Activated T-cell treated with anti-CD3 and anti-CD28 coated beads, Interleukin-2, amount 50 U/mL, for 24 hours (primary cell): Measurements from ENCODE around the gene PIP4K2A.

Source experiments
- DNase-seq: peaks from one replicate; pipeline ENCODE4 v3.0.0-alpha.2; 2020
- H3K27ac Mint-ChIP-seq: 2 replicates; pipeline ENCODE4 v1.8.0; 2020; ENCODE audit warnings: mild to moderate bottlenecking, mixed read lengths
- H3K27me3 Mint-ChIP-seq: 2 replicates; pipeline ENCODE4 v1.8.0; 2020; ENCODE audit warnings: mixed read lengths
- H3K36me3 Mint-ChIP-seq: 2 replicates; pipeline ENCODE4 v1.8.0; 2020; ENCODE audit warnings: low read depth, mixed read lengths
- H3K4me1 Mint-ChIP-seq: 2 replicates; pipeline ENCODE4 v1.8.0; 2020; ENCODE audit warnings: low read depth, mixed read lengths
- H3K4me3 Mint-ChIP-seq: 2 replicates; pipeline ENCODE4 v1.8.0; 2020; ENCODE audit warnings: mild to moderate bottlenecking, moderate library complexity, mixed read lengths
- H3K9me3 Mint-ChIP-seq: 2 replicates; pipeline ENCODE4 v1.8.0; 2020; ENCODE audit warnings: mixed read lengths

PIP4K2A gene

GRCh38 chr10:22613011-22613410 is 101.4 kb downstream of the PIP4K2A start:
- H3K36me3 Mint-ChIP-seq = peaks cover 38% of the 10 kb centered on the region
- no peak for DNase-seq
- no peaks in the 10 kb centered on the region for H3K27me3 Mint-ChIP-seq
- peaks cover 96% of the 10 kb centered on the region for H3K4me1 Mint-ChIP-seq
- H3K9me3 Mint-ChIP-seq = no peaks in the 10 kb centered on the region
- peak overlapping the region; percentile 88 for H3K27ac Mint-ChIP-seq
- H3K4me3 Mint-ChIP-seq = peak overlapping the region; percentile 64

- Mint-ChIP-seq H3K27ac (peak overlapping the region; percentile 88), H3K4me3 (peak overlapping the region; percentile 64), H3K9me3 (no peaks in the 10 kb centered on the region), H3K36me3 (peaks cover 44% of the 10 kb centered on the region), H3K27me3 (no peaks in the 10 kb centered on the region), H3K4me1 (peaks cover 93% of the 10 kb centered on the region)
- no peak for DNase-seq
These were observed 102.1 kb downstream of the PIP4K2A start for GRCh38 chr10:22612318-22612717.

GRCh38 chr10:22611425-22612115 is 102.8 kb downstream of the PIP4K2A start:
- peak overlapping the region; percentile 88 for H3K27ac Mint-ChIP-seq
- peaks cover 51% of the 10 kb centered on the region for H3K36me3 Mint-ChIP-seq
- H3K4me3 Mint-ChIP-seq = peak overlapping the region; percentile 64
- no peaks in the 10 kb centered on the region for H3K9me3 Mint-ChIP-seq
- no peak for DNase-seq
- H3K4me1 Mint-ChIP-seq = peaks cover 92% of the 10 kb centered on the region
- no peaks in the 10 kb centered on the region for H3K27me3 Mint-ChIP-seq

- Mint-ChIP-seq H3K4me1 (peaks cover 91% of the 10 kb centered on the region), H3K4me3 (peak overlapping the region; percentile 64), H3K9me3 (no peaks in the 10 kb centered on the region), H3K27ac (peak overlapping the region; percentile 88), H3K27me3 (no peaks in the 10 kb centered on the region), H3K36me3 (peaks cover 58% of the 10 kb centered on the region)
- no peak for DNase-seq
These were observed 103.8 kb downstream of the PIP4K2A start for GRCh38 chr10:22610610-22611009.

GRCh38 chr10:22609719-22610465 is 104.5 kb downstream of the PIP4K2A start:
- peaks cover 64% of the 10 kb centered on the region for H3K36me3 Mint-ChIP-seq
- H3K4me3 Mint-ChIP-seq = peak overlapping the region; percentile 64
- H3K27me3 Mint-ChIP-seq = no peaks in the 10 kb centered on the region
- H3K9me3 Mint-ChIP-seq = no peaks in the 10 kb centered on the region
- DNase-seq = no peak
- peak overlapping the region; percentile 88 for H3K27ac Mint-ChIP-seq
- peaks cover 91% of the 10 kb centered on the region for H3K4me1 Mint-ChIP-seq

- Mint-ChIP-seq H3K4me3 (no peak overlapping the region), H3K27ac (peak overlapping the region; percentile 80), H3K27me3 (no peaks in the 10 kb centered on the region), H3K4me1 (peaks cover 91% of the 10 kb centered on the region), H3K9me3 (no peaks in the 10 kb centered on the region), H3K36me3 (peaks cover 71% of the 10 kb centered on the region)
- no peak for DNase-seq
These were observed 105.1 kb downstream of the PIP4K2A start for GRCh38 chr10:22609251-22609650.

- no peaks in the 10 kb centered on the region for H3K27me3 Mint-ChIP-seq
- peak overlapping the region; percentile 82 for H3K27ac Mint-ChIP-seq
- H3K4me1 Mint-ChIP-seq = peaks cover 87% of the 10 kb centered on the region
These were observed 107.1 kb downstream of the PIP4K2A start for GRCh38 chr10:22607261-22607660.

GRCh38 chr10:22606164-22606614 is 108.2 kb downstream of the PIP4K2A start:
- peak overlapping the region; percentile 91 for H3K27ac Mint-ChIP-seq
- H3K4me1 Mint-ChIP-seq = peaks cover 86% of the 10 kb centered on the region
- H3K36me3 Mint-ChIP-seq = peaks cover 87% of the 10 kb centered on the region
- H3K27me3 Mint-ChIP-seq = no peaks in the 10 kb centered on the region
- no peak for DNase-seq
- H3K4me3 Mint-ChIP-seq = peak overlapping the region; percentile 31
- H3K9me3 Mint-ChIP-seq = no peaks in the 10 kb centered on the region

More at GRCh38 chr10:22607261-22607660, 107.1 kb downstream of the PIP4K2A start:
- DNase-seq = no peak
- Mint-ChIP-seq H3K4me3 (no peak overlapping the region), H3K36me3 (peaks cover 76% of the 10 kb centered on the region), H3K9me3 (no peaks in the 10 kb centered on the region)

GRCh38 chr10:22605168-22605567 is 109.2 kb downstream of the PIP4K2A start:
- peaks cover 87% of the 10 kb centered on the region for H3K36me3 Mint-ChIP-seq
- peaks cover 86% of the 10 kb centered on the region for H3K4me1 Mint-ChIP-seq
- peak overlapping the region; percentile 36 for H3K4me3 Mint-ChIP-seq
- H3K27me3 Mint-ChIP-seq = no peaks in the 10 kb centered on the region
- peak overlapping the region; percentile 82 for H3K27ac Mint-ChIP-seq
- H3K9me3 Mint-ChIP-seq = no peaks in the 10 kb centered on the region
- DNase-seq = no peak

GRCh38 chr10:22604344-22605126 is 109.8 kb downstream of the PIP4K2A start:
- DNase-seq = no peak
- H3K27ac Mint-ChIP-seq = peak overlapping the region; percentile 73
- no peaks in the 10 kb centered on the region for H3K9me3 Mint-ChIP-seq
- H3K4me3 Mint-ChIP-seq = no peak overlapping the region
- H3K4me1 Mint-ChIP-seq = peaks cover 87% of the 10 kb centered on the region
- no peaks in the 10 kb centered on the region for H3K27me3 Mint-ChIP-seq
- H3K36me3 Mint-ChIP-seq = peaks cover 86% of the 10 kb centered on the region

GRCh38 chr10:22603581-22603980 is 110.8 kb downstream of the PIP4K2A start:
- H3K36me3 Mint-ChIP-seq = peaks cover 80% of the 10 kb centered on the region
- peaks cover 88% of the 10 kb centered on the region for H3K4me1 Mint-ChIP-seq
- no peak for DNase-seq
- H3K4me3 Mint-ChIP-seq = no peak overlapping the region
- no peaks in the 10 kb centered on the region for H3K9me3 Mint-ChIP-seq
- H3K27ac Mint-ChIP-seq = peak overlapping the region; percentile 54
- no peaks in the 10 kb centered on the region for H3K27me3 Mint-ChIP-seq

- Mint-ChIP-seq H3K27ac (peak overlapping the region; percentile 84), H3K4me3 (no peak overlapping the region), H3K4me1 (peaks cover 93% of the 10 kb centered on the region), H3K27me3 (no peaks in the 10 kb centered on the region), H3K9me3 (no peaks in the 10 kb centered on the region), H3K36me3 (peaks cover 77% of the 10 kb centered on the region)
- no peak for DNase-seq
These were observed 112.8 kb downstream of the PIP4K2A start for GRCh38 chr10:22601618-22602017.

- Mint-ChIP-seq H3K4me3 (no peak overlapping the region), H3K4me1 (peaks cover 86% of the 10 kb centered on the region)
These were observed 114.6 kb downstream of the PIP4K2A start for GRCh38 chr10:22599636-22600228.

GRCh38 chr10:22599048-22599561 is 115.3 kb downstream of the PIP4K2A start:
- no peak for DNase-seq
- Mint-ChIP-seq H3K4me3 (peak overlapping the region; percentile 3), H3K27ac (peak overlapping the region; percentile 84), H3K36me3 (peaks cover 75% of the 10 kb centered on the region), H3K4me1 (peaks cover 83% of the 10 kb centered on the region), H3K27me3 (no peaks in the 10 kb centered on the region), H3K9me3 (no peaks in the 10 kb centered on the region)

More at GRCh38 chr10:22599636-22600228, 114.6 kb downstream of the PIP4K2A start:
- H3K27me3 Mint-ChIP-seq = no peaks in the 10 kb centered on the region
- peak overlapping the region; percentile 84 for H3K27ac Mint-ChIP-seq
- no peak for DNase-seq
- peaks cover 78% of the 10 kb centered on the region for H3K36me3 Mint-ChIP-seq
- H3K9me3 Mint-ChIP-seq = no peaks in the 10 kb centered on the region
